GM11168 (cell line): ENCODE results near the gene SMARCA2.

Experiments
- in situ Hi-C: fragments of 300-500 bp; cut with MboI; formaldehyde crosslinking; loops from one replicate; pipeline ENCODE4 v1.12.0; 2022; ENCODE audit warnings: low sequenced_read_pairs; ENCODE audit not compliant: unreplicated experiment

Gene SMARCA2

DNA sequence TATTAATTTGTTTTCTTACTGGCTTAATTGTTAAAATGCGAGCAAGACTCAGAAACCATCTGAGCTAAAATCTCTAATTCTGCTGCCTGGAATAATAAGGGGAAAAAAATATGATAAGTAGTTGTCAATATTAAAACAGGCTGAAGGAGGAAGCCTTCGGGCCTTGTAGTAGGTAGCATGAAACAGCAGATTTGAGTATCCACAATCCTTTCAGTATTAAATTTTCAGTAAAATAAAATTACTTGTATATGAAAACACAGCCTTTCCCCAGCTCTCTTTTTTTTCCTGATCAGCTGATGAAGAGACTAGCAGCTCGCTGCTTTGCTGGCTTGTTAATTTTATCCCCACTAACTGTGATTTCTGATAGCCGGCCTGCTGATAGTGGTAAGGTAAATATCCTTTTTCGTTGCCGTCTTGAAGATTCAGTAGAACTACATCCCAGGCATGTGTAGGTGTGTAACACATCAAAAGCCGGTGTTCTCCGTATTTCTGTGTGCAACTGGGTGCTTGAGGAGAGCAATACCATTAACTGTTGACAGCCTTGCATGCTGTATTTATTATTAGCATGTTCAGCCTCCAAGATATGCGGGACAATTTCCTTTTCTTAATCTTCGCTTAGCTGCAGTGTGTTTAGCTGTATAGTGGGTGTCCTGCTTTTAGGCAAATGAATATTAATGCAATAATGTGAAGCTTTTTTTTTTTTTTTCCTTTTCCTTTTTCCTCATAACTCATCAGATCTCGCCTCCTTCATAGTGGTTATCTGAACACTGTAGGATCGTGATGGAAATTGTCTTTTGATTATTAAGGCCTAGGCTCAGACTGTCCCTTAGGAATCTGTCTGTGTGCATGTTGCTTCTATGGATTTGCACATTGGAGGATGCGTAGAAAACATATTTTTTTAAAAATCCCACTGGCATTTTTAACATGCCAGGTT is 144.6 kb downstream of the SMARCA2 start:
- in situ Hi-C loops: no loop called here

DNA sequence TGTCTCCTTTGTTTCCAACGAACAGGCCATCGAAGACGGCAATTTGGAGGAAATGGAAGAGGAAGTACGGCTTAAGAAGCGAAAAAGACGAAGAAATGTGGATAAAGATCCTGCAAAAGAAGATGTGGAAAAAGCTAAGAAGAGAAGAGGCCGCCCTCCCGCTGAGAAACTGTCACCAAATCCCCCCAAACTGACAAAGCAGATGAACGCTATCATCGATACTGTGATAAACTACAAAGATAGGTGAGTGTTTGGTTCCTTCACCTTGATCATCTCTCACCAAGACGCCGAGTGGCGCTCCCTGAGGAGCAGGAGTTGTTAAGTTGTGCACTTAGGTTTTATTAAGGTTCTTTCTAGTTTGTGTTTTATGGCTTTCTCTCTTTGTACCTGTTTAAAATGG is 146.5 kb downstream of the SMARCA2 start:
- in situ Hi-C loops: no loop called here

DNA sequence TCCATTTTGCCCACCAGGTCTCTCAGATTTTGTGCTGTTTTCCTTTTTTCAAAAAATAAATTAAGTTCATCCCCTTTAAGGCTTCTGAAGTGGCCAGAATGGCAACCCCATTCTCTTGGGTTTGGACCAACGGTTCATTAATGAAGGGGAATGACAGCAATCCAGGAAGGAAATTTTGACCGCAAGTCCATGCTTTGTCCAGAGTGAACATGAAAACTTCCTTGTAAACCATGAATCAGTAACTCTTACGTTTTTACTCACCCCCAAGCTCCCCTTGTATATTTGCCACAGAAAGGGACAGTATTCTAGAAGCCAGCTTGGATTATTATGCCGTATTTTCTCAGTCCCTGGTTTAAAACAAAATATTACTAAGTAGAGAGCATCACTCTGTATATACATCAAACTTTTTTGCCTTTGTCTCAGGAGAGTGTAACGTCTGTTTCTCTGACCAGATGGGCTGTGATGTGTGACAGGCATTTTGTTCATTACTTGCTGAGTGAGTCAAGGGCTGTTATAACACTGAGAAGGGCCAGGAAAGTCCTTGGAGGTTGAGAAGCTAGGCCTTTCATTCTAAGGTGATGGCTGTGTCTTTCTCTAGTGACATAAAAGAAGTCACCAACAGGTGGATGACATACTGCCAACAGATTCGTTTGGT is 148.2 kb downstream of the SMARCA2 start:
- in situ Hi-C loops: no loop called here

GRCh38 chr9:2164268-2164667 is 149.1 kb downstream of the SMARCA2 start:
- in situ Hi-C loops: no loop called here

- in situ Hi-C loops: no loop called here
Measured at GRCh38 chr9:2166203-2166602, 151.1 kb downstream of the SMARCA2 start.

DNA sequence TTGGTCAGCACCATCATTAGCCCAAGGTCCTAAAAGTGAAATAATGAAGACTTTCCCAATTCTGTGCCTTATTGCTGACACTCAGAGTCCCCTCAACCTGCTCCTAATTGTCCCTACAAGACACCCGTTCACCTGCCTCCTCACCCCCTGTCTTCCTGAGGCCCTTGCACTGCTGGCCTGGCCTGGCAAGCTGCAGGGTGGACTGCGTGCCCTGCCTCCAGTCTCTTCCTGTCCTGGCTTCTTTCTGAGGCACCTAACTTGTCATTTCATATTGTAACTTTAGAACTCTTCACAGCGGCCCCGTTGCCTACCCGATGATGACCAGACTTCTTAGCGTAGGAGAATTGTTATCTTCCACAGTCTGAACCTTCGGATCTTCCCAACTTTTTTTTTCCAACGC is 153.9 kb downstream of the SMARCA2 start:
- in situ Hi-C loops: no loop called here

- in situ Hi-C loops: no loop called here
Measured at GRCh38 chr9:2170722-2171121, 155.6 kb downstream of the SMARCA2 start.

GRCh38 chr9:2173170-2173569 is 158.0 kb downstream of the SMARCA2 start:
- in situ Hi-C loops: no loop called here

- in situ Hi-C loops: no loop called here
Measured at GRCh38 chr9:2173861-2174260, 158.7 kb downstream of the SMARCA2 start.

DNA sequence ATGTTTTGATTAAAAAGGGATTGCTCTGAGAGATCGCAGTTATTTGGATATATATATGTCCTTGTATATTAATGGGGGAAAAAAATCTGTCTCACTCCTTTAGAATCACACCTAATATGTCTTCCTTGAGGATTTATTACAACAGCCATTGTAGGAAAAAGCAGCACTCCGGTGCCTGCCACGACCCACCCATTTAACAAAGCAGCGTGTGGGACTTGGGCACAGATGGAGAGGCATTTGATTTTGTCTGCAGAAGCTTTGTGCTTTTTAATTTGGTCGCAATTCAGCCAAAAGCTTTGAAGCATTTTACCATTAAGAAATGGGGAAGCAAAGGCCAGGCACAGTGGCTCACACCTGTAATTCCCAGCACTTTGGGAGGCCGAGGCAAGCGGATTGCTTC is 159.2 kb downstream of the SMARCA2 start:
- in situ Hi-C loops: no loop called here

DNA sequence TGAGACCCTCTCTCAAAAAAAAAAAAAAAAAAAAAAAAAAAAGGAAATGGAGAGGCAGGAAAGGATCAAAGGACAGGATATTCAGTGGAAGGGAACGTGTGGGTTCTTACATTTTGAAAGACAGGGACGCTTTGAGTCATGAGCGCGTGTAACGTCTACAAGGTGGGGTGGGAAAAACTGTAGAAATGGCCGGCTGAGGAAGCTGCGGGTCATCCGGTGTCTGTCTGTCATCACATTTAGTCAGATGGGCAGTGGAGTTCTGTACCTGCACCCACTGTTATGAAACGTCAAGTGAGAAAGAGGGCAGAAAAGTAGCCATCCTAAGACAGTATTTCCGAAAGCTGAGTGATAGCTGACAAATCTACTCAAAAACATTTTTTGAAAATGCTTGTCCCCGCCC is 159.8 kb downstream of the SMARCA2 start:
- in situ Hi-C loops: no loop called here

DNA sequence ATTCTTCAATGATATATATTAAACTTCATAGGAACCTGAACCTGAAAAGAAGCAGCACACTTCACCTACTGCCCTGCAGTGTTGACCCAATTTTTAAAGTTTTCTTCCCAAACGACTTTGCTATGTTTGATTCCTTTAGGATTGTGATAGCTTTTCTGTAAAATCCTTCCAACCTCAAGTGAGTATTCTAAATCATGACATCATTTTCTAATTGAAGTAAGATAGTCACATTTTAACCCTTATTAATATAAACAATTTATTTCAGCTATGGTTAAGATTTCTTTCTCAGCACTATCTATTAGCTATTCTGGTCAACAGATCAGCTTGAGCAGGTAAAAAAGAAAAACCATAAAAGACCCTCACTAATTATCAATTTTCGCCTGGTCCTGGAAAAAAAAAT is 162.0 kb downstream of the SMARCA2 start:
- in situ Hi-C loops: no loop called here

- in situ Hi-C loops: no loop called here
Measured at GRCh38 chr9:2178034-2178734, 163.0 kb downstream of the SMARCA2 start.

DNA sequence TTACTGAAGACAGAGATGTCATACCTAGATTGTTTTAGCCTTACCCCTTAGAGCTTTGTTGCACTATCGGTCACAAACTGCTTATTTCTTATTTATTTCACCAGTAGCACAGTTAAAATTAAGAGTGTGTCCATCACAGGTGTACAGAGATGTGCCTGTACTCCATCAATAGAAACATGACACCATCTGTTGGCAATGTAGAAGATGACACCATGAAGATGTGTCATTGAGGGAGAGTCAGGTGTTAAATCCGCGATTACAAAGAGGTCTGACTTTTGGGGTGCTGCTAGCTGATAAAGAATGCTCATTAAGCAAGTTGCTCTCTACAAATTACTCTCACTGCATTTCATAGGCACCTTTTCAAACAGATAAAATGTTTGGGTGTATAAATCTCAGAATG is 164.4 kb downstream of the SMARCA2 start:
- in situ Hi-C loops: no loop called here

DNA sequence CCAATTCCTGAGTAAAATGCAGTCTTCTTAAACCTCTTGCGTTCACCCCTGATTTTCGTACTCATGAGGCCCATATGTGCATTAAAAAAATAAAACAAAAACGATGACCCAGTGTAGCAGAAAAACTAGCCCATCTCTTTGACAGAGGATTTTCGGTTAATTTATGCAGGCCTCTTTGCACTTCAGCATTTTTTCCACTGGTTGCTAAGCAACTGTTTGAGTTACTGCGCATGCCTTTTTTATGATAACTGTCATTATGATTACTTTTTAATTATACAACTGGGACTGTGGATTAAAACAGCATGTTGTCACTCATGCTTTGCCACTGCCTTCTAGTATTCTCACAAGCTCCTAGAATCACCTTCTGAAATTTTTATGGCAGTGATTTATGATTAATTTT is 165.0 kb downstream of the SMARCA2 start:
- in situ Hi-C loops: no loop called here

DNA sequence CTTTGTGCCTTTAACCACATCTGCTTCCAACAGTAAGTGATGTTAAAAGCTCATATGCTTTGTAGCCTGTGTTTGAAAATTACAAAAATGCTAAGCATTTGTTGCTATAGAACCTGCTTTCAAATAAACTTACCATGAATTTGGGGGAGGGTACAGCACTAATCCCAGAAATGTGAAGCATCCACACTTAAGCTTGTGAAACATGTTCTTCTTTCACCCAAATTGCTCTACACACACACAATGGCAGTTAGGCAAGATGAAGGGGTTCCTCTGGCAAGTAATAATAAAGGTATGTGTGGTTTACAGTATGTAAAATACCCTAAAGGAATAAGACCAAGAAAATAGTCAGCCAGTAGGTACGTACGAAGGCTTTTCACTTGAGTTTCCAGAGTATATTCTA is 165.6 kb downstream of the SMARCA2 start:
- in situ Hi-C loops: no loop called here

DNA sequence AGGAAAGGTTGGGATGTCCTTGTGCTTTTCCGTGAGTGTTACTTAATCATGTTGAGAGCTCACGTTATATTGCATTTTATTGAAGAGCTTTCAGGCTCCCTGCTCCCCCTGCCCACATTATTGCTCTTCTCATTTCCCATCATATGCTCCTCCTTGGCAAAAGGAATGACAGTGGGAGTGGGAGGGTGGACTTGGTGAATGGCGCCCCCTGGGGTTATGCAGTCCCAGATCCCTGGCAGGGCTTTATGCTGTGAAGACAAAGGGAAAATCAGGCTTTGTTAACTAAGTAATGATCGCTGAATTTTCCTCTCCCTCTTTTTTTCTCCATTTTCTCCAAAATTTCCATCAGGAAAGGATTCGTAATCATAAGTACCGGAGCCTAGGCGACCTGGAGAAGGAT is 166.6 kb downstream of the SMARCA2 start:
- in situ Hi-C loops: no loop called here

DNA sequence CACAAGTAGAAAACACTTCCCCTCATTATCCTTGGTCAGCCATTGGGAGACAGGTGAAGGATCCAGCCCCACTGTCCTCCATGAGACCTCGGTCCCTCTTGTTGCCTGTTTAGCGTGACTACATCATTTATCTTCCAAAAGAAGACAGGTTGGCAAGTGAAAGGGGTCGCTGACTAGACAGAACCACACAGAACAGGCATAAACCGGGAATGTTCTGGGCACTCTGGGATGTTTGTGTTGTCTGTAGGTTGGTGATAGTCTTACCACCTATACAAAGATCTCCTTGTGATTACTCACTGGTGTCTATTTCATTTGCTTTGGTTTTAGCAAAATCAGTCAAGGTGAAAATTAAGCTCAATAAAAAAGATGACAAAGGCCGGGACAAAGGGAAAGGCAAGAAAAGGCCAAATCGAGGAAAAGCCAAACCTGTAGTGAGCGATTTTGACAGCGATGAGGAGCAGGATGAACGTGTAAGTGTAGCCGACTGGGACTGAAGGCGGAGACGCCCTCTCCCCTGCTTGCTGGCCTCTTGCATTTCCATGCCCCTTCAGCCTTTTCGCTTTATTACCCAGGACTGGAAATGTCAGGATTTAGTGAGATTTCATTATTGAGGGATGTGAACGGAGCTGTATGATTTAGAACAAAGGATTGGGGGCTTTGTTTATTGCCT is 175.9 kb downstream of the SMARCA2 start:
- in situ Hi-C loops: no loop called here

- in situ Hi-C loops: no loop called here
Measured at GRCh38 chr9:2191609-2191972, 176.4 kb downstream of the SMARCA2 start.

DNA sequence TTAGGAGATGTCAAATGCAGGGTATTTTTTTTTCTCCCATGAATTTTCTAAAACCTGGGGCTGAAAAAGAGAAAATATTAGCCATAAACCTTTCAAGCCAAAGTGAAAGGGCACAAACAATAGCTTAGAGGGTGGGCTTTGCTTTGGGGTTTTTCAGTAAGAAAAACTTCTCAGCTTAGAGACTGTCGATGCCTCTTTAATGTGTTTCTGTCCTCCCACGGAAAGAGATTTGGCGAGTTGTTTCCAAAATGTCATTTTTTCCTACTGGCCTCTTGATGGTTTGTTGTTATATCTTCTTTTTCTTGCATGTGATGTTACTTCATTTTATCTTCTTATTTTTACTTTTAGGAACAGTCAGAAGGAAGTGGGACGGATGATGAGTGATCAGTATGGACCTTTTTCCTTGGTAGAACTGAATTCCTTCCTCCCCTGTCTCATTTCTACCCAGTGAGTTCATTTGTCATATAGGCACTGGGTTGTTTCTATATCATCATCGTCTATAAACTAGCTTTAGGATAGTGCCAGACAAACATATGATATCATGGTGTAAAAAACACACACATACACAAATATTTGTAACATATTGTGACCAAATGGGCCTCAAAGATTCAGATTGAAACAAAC is 177.3 kb downstream of the SMARCA2 start:
- in situ Hi-C loops: no loop called here
